Muscle of leg (tissue), 16 donors: Measurements from ENCODE around the gene GABRB1. TPM values are rescaled to one million over a fixed set of nuclear protein-coding genes. Genes with fewer than 3 reads are reported as not detected.

Experiments
- DNase-seq: peaks from one replicate; pipeline ENCODE4 v3.0.0; 2013
- H3K27ac ChIP-seq: one replicate; pipeline ENCODE4 v1.5.1; 2013; ENCODE audit warnings: mild to moderate bottlenecking, low read length, control low read depth
- H3K27me3 ChIP-seq: one replicate; pipeline ENCODE4 v1.6.1; 2013; ENCODE audit warnings: low read length; ENCODE audit not compliant: control insufficient read depth, insufficient read depth
- H3K36me3 ChIP-seq: one replicate; pipeline ENCODE4 v1.6.1; 2013; ENCODE audit warnings: low read length; ENCODE audit not compliant: control insufficient read depth, insufficient read depth
- H3K4me1 ChIP-seq: one replicate; pipeline ENCODE4 v1.6.1; 2013; ENCODE audit warnings: low read length; ENCODE audit not compliant: control insufficient read depth, insufficient read depth
- H3K4me3 ChIP-seq: one replicate; pipeline ENCODE4 v1.5.1; 2013; ENCODE audit warnings: low read length, control low read depth
- H3K9me3 ChIP-seq: replicated peaks from 2 replicates; pipeline ENCODE4 v1.6.1; 2013; ENCODE audit warnings: low read depth, low read length; ENCODE audit not compliant: control insufficient read depth
- WGBS: methylation state at CpG from one replicate; pipeline ENCODE4 v1.1.5; 2013; ENCODE audit warnings: missing lambda C conversion rate; ENCODE audit not compliant: insufficient coverage; 5-methylcytosine and 5-hydroxymethylcytosine counted together
- long read RNA-seq, 11 donors: transcript quantifications; one replicate each; lab custom pipeline, GENCODE V29; 2026
- polyA plus RNA-seq, 8 donors: library from polyadenylated mRNA; unstranded; fragments of 120-200 nt; gene quantifications; one replicate each; pipeline versions ENCODE4 v1.2.1 to v1.2.3, GENCODE V29; 2013; ENCODE audit warnings: inconsistent platforms in 1 of 8, low replicate concordance in 1 of 8; ENCODE audit not compliant: insufficient read length in 8 of 8, insufficient read depth in 1 of 8
- total RNA-seq: library from RNA; stranded (reverse); fragments of 120-200 nt; gene quantifications from one replicate; pipeline ENCODE4 v1.2.4, GENCODE V29; 2013

GABRB1 gene
- total RNA-seq (not detected), polyA plus RNA-seq (under 1 TPM in 3 of 8 donors, not detected in 5; 0.12 to 0.26 (median 0.14) TPM)
- long read RNA-seq, donor 1 = 0 reads
- long read RNA-seq, donor 2 = 0 reads
- long read RNA-seq, donor 3 = 0 reads
- long read RNA-seq, donor 4 = 0 reads
- long read RNA-seq, donor 5 = 0 reads
- long read RNA-seq, donor 6 = 0 reads
- long read RNA-seq, donor 7 = 0 reads
- long read RNA-seq, donor 8 = 0 reads
- long read RNA-seq, donor 9 = 0 reads
- long read RNA-seq, donor 10 = 0 reads
- long read RNA-seq, donor 11 = 0 reads

- H3K36me3 ChIP-seq = no peaks in the 10 kb centered on the region
- H3K4me3 ChIP-seq = peak within 1 kb of the TSS; percentile 38
- peaks cover 15% of the 10 kb centered on the region for H3K4me1 ChIP-seq
- DNase-seq = peak; percentile 47
- H3K27ac ChIP-seq = no peak within 1 kb of the TSS
- H3K9me3 ChIP-seq = no peaks in the 10 kb centered on the region
- peaks cover 27% of the 10 kb centered on the region for H3K27me3 ChIP-seq
- 0% methylated on average over 10 of the region's 20 CpGs for WGBS
Measured at GRCh38 chr4:47031011-47031678, at the start of gene GABRB1. Gene GABRB1 (plus strand): TSS chr4:47031567.

DNA sequence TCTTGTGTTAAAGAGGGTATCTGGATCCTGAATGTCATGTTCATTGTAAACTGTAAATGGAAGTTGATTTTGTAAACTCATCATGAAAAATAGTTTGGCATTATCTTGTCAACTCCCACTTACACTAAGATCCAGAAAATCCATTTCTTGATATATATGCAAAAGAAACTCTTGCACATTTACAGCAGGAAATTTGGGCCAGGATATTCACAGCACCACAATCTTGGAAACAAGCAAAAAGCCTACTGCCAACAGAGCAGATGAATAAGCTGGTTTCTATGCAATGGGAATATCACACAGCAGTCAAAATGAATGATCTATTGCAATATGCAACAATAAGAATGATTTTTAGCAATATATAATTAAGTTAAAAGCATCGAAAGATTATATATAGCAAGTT, 46.6 kb upstream of the GABRB1 start:
- no peaks in the 10 kb centered on the region for H3K4me1 ChIP-seq
- no peaks in the 10 kb centered on the region for H3K36me3 ChIP-seq
- no peak overlapping the region for H3K27ac ChIP-seq
- no peak overlapping the region for H3K4me3 ChIP-seq
- no peak for DNase-seq
- no peaks in the 10 kb centered on the region for H3K9me3 ChIP-seq
- no peaks in the 10 kb centered on the region for H3K27me3 ChIP-seq
- no CpG with 5 or more reads among the region's 1 CpG for WGBS

DNA sequence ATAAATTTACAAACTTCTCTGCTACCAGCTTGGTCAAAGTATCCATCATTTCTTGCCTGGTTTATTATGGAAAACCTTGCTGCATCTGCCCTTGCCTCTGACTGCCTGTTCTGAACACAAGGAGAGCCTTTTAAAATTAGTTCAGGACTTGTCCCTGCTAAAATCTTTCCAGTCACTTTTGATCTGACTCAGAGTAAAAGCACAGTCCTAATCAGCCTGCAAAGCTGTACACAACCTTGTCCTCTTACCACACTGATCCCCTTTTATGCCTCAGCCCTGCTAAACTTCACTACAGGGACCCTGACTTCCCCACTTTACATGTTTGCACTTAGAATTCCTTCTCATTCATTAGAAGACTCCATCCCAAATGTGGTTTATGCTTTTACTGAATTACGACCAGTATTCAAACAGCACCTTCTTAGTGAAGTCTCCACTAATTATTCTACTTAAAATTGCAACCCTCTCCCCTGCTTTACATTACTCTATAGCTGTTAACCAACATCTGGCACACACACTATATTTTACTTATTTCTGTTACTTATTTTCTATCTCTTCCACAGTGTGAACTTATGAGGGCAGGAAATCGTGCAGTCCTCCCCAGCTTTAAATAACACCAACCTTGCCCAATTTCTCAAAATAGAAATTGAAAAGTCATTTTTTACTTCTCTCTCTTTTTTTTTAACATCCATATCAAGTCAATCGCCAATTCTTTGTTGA, 44.3 kb upstream of the GABRB1 start:
- WGBS = 47% methylated on average over 3 of the region's 3 CpGs
- Histone ChIP-seq H3K4me3 (no peak overlapping the region), H3K36me3 (no peaks in the 10 kb centered on the region), H3K27me3 (peaks cover under 1% of the 10 kb centered on the region), H3K27ac (no peak overlapping the region), H3K9me3 (no peaks in the 10 kb centered on the region), H3K4me1 (no peaks in the 10 kb centered on the region)
- DNase-seq = no peak

- no peaks in the 10 kb centered on the region for H3K36me3 ChIP-seq
- no peak overlapping the region for H3K4me3 ChIP-seq
- no peaks in the 10 kb centered on the region for H3K9me3 ChIP-seq
- H3K4me1 ChIP-seq = peaks cover 5% of the 10 kb centered on the region
- H3K27ac ChIP-seq = no peak overlapping the region
- no peak for DNase-seq
- H3K27me3 ChIP-seq = peaks cover 26% of the 10 kb centered on the region
- WGBS = 0% methylated on average over 1 of the region's 9 CpGs
Measured at GRCh38 chr4:46992338-46992737, 39.0 kb upstream of the GABRB1 start.

DNA sequence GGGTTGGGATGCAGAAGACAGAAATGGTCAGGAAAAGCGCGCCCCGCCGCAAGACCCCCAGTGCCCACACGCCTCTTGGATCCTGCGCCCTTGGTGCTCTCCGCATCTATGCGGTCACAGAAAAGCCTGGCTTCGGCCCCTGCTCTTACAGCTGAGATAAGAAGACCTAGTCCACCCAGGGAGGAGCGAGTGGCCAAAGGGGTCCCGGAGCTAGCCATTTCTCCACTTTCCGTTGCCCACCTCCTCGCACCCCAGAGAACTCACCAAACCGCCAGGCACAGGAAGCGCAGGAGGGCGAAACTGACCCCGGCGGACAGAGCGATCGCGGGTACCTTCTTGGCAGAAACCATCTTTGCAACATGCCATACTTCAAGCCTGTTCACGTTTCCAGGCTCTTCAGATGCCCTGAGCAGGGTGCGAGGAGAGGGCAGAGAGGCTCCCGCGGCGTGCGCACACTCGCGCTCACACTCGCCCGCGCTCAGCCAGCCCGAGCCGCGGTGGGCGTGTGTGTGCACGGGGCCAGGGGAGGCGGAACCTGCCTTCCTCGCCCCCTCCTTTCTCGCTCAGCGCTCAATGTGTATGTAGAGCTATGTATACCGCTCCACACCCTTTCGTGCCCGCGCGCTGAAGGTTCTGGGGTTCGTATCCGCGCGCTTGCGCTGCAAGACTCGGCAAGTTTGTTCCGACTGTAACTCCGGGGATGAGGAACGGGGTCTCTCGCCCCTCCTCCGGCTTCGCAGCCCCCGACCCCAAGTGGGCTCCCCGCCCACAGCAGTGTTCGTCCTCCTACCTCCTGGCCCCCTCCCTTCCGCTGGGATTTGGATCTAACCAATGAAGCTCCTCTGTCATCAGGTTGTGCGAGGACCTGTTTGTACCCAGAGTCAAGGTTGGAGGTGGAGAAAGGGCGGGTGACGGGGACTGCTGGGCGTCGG, 38.0 kb upstream of the GABRB1 start, which contains the start of gene GABRA4:
TSS of gene GABRA4 (minus strand) at position 507 of the 932 bp plus-strand sequence. CDS start at position 350, 157 bp downstream.
- peak within 1 kb of the TSS; percentile 5 for H3K4me3 ChIP-seq
- H3K4me1 ChIP-seq = peaks cover 5% of the 10 kb centered on the region
- no peaks in the 10 kb centered on the region for H3K9me3 ChIP-seq
- under 1% methylated on average over 44 of the region's 67 CpGs for WGBS
- H3K36me3 ChIP-seq = no peaks in the 10 kb centered on the region
- H3K27ac ChIP-seq = no peak within 1 kb of the TSS
- H3K27me3 ChIP-seq = peaks cover 26% of the 10 kb centered on the region
- no peak for DNase-seq

GRCh38 chr4:46994007-46994405, 37.4 kb upstream of the GABRB1 start:
- Histone ChIP-seq H3K27me3 (peaks cover 26% of the 10 kb centered on the region), H3K36me3 (no peaks in the 10 kb centered on the region), H3K9me3 (no peaks in the 10 kb centered on the region), H3K4me3 (peak overlapping the region; percentile 5), H3K4me1 (peaks cover 5% of the 10 kb centered on the region), H3K27ac (no peak overlapping the region)
- no peak for DNase-seq
- 0% methylated on average over 1 of the region's 14 CpGs for WGBS

DNA sequence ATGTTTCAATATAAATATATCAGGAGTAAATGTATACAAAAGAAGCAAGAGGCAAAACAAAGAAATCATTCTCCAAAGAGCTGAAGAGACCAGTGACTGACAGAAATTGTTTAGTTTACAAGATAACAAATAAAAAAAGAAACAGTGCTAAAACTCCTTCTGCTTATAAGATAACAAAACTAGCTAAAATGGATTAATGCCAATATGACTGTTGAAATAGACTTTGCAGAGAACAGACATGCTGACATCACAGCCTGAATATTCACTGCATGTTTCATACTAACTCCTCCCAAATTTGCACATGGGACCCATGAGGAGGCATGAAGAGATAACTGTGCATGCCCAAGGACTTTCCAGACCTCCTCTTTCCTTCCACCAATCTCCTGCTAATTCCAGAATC, 31.8 kb upstream of the GABRB1 start:
- peaks cover 3% of the 10 kb centered on the region for H3K27me3 ChIP-seq
- DNase-seq = no peak
- H3K4me1 ChIP-seq = no peaks in the 10 kb centered on the region
- no peaks in the 10 kb centered on the region for H3K36me3 ChIP-seq
- H3K27ac ChIP-seq = no peak overlapping the region
- no peaks in the 10 kb centered on the region for H3K9me3 ChIP-seq
- no peak overlapping the region for H3K4me3 ChIP-seq

DNA sequence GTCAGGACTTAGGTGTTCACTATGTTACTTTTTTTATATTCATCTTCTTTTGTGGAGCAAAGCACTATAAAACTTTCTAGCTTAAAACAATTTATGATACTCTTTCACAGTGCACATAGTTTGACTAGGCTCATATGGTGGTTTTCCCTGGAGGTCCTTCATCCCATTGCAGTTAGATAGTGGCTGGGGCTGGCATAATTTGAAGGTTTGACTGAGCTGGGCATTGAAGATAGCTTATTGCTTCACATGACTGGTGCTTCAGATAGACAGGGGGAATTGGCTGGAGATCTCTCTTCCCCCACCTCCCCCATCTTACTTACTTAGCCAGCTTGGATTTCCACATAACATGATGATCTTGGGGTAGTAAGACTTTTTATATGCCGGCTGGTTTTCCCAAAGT, 31.0 kb upstream of the GABRB1 start:
- no peak overlapping the region for H3K27ac ChIP-seq
- H3K9me3 ChIP-seq = no peaks in the 10 kb centered on the region
- no peaks in the 10 kb centered on the region for H3K36me3 ChIP-seq
- H3K27me3 ChIP-seq = peaks cover under 1% of the 10 kb centered on the region
- H3K4me3 ChIP-seq = no peak overlapping the region
- H3K4me1 ChIP-seq = no peaks in the 10 kb centered on the region
- DNase-seq = no peak
- no CpG with 5 or more reads among the region's 1 CpG for WGBS

GRCh38 chr4:47002580-47002979, 28.8 kb upstream of the GABRB1 start:
- no peaks in the 10 kb centered on the region for H3K27me3 ChIP-seq
- H3K27ac ChIP-seq = no peak overlapping the region
- WGBS = no CpG with 5 or more reads among the region's 1 CpG
- no peak for DNase-seq
- H3K4me1 ChIP-seq = no peaks in the 10 kb centered on the region
- no peaks in the 10 kb centered on the region for H3K9me3 ChIP-seq
- H3K4me3 ChIP-seq = no peak overlapping the region
- H3K36me3 ChIP-seq = no peaks in the 10 kb centered on the region
